PFSK-1 (cell line): Measurements from ENCODE around the gene MYT1.

ENCODE experiments used
- FOXP2 ChIP-seq: optimal IDR thresholded peaks from 2 replicates; pipeline ENCODE3; 2011; ENCODE audit warnings: borderline replicate concordance, control low read depth, inconsistent platforms; ENCODE audit not compliant: insufficient read depth; ENCODE audit errors: extremely low read length, extremely low read depth
- POLR2AphosphoS5 ChIP-seq: IDR thresholded peaks from 2 replicates; pipeline ENCODE4 v1.6.1; 2012; ENCODE audit warnings: low read depth, mild to moderate bottlenecking, control low read depth, low read length, moderate library complexity
- SIN3A ChIP-seq: IDR thresholded peaks from 2 replicates; pipeline ENCODE4 v1.6.1; 2012; ENCODE audit warnings: mild to moderate bottlenecking, low read length, moderate library complexity, borderline replicate concordance; ENCODE audit not compliant: insufficient read depth
- TAF1 ChIP-seq: IDR thresholded peaks from 2 replicates; pipeline ENCODE4 v1.6.1; 2012; ENCODE audit warnings: low read length, control low read depth, borderline replicate concordance; ENCODE audit not compliant: insufficient read depth
- TF ChIP-seq, protein P1 (sequence below), 2 experiments: IDR thresholded peaks; 2 replicates each; pipeline versions ENCODE4 v1.6.1 to v1.8.0; 2011 to 2012; ENCODE audit warnings: low read depth in 2 of 2, low read length in 2 of 2, control low read depth in 1 of 2, inconsistent platforms in 1 of 2, mild to moderate bottlenecking in 1 of 2, moderate library complexity in 1 of 2; ENCODE audit not compliant: insufficient read depth in 1 of 2

The MYT1 gene

DNA sequence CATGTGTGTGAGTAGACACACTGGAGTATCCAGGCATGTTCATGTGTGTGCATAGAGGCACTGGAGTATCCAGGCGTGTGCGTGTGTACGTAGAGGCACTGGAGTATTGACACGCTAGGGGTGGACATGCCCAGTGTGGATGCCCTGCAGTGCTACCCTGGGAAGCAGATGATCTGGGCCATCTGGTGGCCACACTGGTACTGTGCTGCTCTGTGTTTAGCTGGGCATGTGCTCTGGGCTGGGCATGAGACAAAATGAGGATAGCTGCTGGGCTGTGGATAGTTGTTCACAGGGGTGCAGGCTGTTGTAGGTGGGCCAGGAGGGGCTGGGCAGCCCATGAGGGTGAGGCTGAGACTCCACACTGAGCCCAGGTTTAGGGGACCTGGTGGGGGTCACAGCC, 32.8 kb upstream of the MYT1 start:
- TF ChIP-seq TAF1 (no peak), FOXP2 (no peak), POLR2AphosphoS5 (no peak), SIN3A (no peak)
- TF ChIP-seq, protein P1, sequence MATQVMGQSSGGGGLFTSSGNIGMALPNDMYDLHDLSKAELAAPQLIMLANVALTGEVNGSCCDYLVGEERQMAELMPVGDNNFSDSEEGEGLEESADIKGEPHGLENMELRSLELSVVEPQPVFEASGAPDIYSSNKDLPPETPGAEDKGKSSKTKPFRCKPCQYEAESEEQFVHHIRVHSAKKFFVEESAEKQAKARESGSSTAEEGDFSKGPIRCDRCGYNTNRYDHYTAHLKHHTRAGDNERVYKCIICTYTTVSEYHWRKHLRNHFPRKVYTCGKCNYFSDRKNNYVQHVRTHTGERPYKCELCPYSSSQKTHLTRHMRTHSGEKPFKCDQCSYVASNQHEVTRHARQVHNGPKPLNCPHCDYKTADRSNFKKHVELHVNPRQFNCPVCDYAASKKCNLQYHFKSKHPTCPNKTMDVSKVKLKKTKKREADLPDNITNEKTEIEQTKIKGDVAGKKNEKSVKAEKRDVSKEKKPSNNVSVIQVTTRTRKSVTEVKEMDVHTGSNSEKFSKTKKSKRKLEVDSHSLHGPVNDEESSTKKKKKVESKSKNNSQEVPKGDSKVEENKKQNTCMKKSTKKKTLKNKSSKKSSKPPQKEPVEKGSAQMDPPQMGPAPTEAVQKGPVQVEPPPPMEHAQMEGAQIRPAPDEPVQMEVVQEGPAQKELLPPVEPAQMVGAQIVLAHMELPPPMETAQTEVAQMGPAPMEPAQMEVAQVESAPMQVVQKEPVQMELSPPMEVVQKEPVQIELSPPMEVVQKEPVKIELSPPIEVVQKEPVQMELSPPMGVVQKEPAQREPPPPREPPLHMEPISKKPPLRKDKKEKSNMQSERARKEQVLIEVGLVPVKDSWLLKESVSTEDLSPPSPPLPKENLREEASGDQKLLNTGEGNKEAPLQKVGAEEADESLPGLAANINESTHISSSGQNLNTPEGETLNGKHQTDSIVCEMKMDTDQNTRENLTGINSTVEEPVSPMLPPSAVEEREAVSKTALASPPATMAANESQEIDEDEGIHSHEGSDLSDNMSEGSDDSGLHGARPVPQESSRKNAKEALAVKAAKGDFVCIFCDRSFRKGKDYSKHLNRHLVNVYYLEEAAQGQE (IDR thresholded peaks at IDR 0.05; ENCODE audit: insufficient read depth in 1 of 2, low read depth in 2 of 2, low read length in 2 of 2) = no peak

DNA sequence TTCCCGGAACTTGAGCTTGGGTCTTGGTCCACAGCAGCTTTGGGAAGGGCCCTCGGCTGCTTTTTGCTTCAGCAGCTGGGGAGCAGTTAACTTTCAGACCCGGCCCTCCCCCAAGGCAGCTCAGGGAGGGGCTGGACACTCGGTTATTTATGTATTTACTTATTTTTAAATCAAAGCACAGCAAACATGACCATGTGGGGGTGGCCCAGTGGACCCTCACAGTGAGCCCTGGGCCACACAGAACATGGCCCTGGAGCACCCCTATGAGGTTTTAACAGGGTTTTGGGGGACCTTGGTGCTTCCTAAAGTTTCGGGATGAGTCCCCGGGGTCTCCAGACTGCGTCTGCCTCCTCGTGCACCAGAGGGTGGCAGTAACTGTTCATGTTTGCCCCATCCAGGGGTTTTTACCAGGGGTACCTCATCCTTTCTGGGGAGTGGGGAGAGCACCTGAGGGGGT, 30.3 kb upstream of the MYT1 start:
- TF ChIP-seq SIN3A (no peak), POLR2AphosphoS5 (no peak), FOXP2 (no peak)

DNA sequence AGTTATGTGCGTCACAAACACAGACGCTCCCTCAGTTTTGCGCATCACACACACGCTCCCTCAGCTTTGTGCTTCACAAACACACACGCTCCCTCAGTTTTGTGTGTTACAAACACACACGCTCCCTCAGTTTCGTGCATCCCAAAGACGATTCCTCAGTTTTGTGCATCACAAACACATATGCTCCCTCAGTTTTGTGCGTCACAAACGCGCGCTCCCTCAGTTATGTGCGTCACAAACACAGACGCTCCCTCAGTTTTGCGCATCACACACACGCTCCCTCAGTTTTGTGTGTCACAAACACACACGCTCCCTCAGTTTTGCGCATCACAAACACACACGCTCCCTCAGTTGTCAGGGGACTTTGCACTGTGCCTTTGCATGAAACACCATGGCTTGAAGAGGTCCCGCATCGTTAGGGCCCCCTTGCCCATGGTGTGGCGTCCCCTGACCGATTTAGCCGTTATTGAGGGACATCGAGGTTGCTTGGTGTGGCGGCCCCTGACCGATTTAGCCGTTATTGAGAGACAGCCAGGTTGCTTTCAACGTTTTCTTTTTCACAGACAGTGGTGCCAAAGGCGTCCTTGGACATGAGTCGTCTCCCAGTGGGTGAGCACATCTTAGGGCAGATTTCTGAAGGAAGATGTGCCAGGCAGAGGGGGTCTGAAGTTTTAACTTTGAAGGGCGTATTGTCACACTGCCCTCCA, 28.1 kb upstream of the MYT1 start:
- TF ChIP-seq TAF1 (no peak), FOXP2 (no peak), SIN3A (no peak), POLR2AphosphoS5 (no peak)
- TF ChIP-seq, protein P1 (IDR thresholded peaks at IDR 0.05; ENCODE audit: insufficient read depth in 1 of 2, low read depth in 2 of 2, low read length in 2 of 2) = no peak

GRCh38 chr20:64137598-64138031, 26.6 kb upstream of the MYT1 start:
- no peak for TF ChIP-seq POLR2AphosphoS5
- no peak for TF ChIP-seq TAF1
- TF ChIP-seq SIN3A = no peak
- TF ChIP-seq, protein P1 (IDR thresholded peaks at IDR 0.05; ENCODE audit: insufficient read depth in 1 of 2, low read depth in 2 of 2, low read length in 2 of 2) = no peak
- TF ChIP-seq FOXP2 = no peak

GRCh38 chr20:64138276-64138815, 25.9 kb upstream of the MYT1 start:
- TF ChIP-seq POLR2AphosphoS5 = no peak
- TF ChIP-seq FOXP2 = no peak
- TF ChIP-seq SIN3A = no peak
- no peak for TF ChIP-seq TAF1
- TF ChIP-seq, protein P1 (IDR thresholded peaks at IDR 0.05; ENCODE audit: insufficient read depth in 1 of 2, low read depth in 2 of 2, low read length in 2 of 2) = no peak
